CD14-positive monocyte (primary cell): ENCODE measurements around the gene KSR1. TPM values are rescaled to one million over a fixed set of nuclear protein-coding genes. Genes with fewer than 3 reads are reported as not detected.

Experiments
- DNase-seq, 3 donors: peaks; one replicate each; pipeline ENCODE4 v3.0.0-alpha.2; 2011 to 2022
- H2AFZ ChIP-seq: 2 replicates; pipeline ENCODE4 v1.6.0; 2012; ENCODE audit warnings: mild to moderate bottlenecking, low read depth, low read length, inconsistent platforms; ENCODE audit not compliant: insufficient read depth, poor library complexity, severe bottlenecking
- H3K27ac ChIP-seq, 2 donors: 1 replicate in 1 of 2; 2 replicates in 1 of 2; pipeline ENCODE4 v1.5.1; 2012 to 2013; ENCODE audit warnings: low read length in 2 of 2, control low read depth in 1 of 2, inconsistent platforms in 1 of 2, low read depth in 1 of 2, mild to moderate bottlenecking in 1 of 2
- H3K27me3 ChIP-seq, 2 donors: one replicate each; pipeline versions ENCODE4 v1.6.0 to v1.6.1; 2011 to 2013; ENCODE audit warnings: low read length in 2 of 2; ENCODE audit not compliant: control insufficient read depth in 2 of 2, insufficient read depth in 2 of 2
- H3K36me3 ChIP-seq, 2 donors: replicated peaks in 1 of 2; 1 replicate in 1 of 2; 2 replicates in 1 of 2; pipeline versions ENCODE4 v1.5.1 to v1.6.1; 2012 to 2013; ENCODE audit warnings: low read length in 2 of 2, control low read depth in 1 of 2, inconsistent platforms in 1 of 2, mild to moderate bottlenecking in 1 of 2; ENCODE audit not compliant: insufficient read depth in 2 of 2, control insufficient read depth in 1 of 2
- H3K4me1 ChIP-seq, 2 donors: 1 replicate in 1 of 2; 2 replicates in 1 of 2; pipeline versions ENCODE4 v1.5.1 to v1.6.1; 2012 to 2013; ENCODE audit warnings: low read length in 2 of 2, control low read depth in 1 of 2, inconsistent platforms in 1 of 2, mild to moderate bottlenecking in 1 of 2, moderate library complexity in 1 of 2; ENCODE audit not compliant: insufficient read depth in 2 of 2, control insufficient read depth in 1 of 2
- H3K4me2 ChIP-seq: replicated peaks from 2 replicates; pipeline ENCODE3; 2012; ENCODE audit warnings: low read length, moderate library complexity, mild to moderate bottlenecking; ENCODE audit not compliant: poor library complexity, severe bottlenecking; ENCODE audit errors: extremely low read depth
- H3K4me3 ChIP-seq, 3 experiments: fragments of 200-600 bp in 1 of 3; sonication (generic) in 1 of 3; replicated peaks in 1 of 3; 1 replicate in 2 of 3; 2 replicates in 1 of 3; pipeline ENCODE4 v1.5.1; 2011 to 2013; ENCODE audit warnings: low read length in 3 of 3, mild to moderate bottlenecking in 3 of 3, control low read depth in 2 of 3, low read depth in 2 of 3, inconsistent platforms in 1 of 3, moderate library complexity in 1 of 3
- H3K79me2 ChIP-seq: 2 replicates; pipeline ENCODE4 v1.6.0; 2012; ENCODE audit warnings: mild to moderate bottlenecking, control low read depth, inconsistent platforms, low read length, moderate library complexity; ENCODE audit not compliant: insufficient read depth
- H3K9ac ChIP-seq: 2 replicates; pipeline ENCODE4 v1.6.0; 2017; ENCODE audit warnings: low read length, mild to moderate bottlenecking; ENCODE audit not compliant: insufficient read depth, poor library complexity, severe bottlenecking
- H3K9me3 ChIP-seq, 2 donors: replicated peaks in 1 of 2; 1 replicate in 1 of 2; 2 replicates in 1 of 2; pipeline versions ENCODE4 v1.5.1 to v1.6.1; 2012 to 2013; ENCODE audit warnings: low read length in 2 of 2, control low read depth in 1 of 2; ENCODE audit not compliant: control insufficient read depth in 1 of 2, insufficient read depth in 1 of 2
- H4K20me1 ChIP-seq: 2 replicates; pipeline ENCODE4 v1.6.0; 2012; ENCODE audit warnings: mild to moderate bottlenecking, low read length, control low read depth, moderate library complexity; ENCODE audit not compliant: insufficient read depth
- H3K27ac Mint-ChIP-seq, 7 donors: one replicate each; pipeline ENCODE4 v1.8.0; 2020; ENCODE audit warnings: mild to moderate bottlenecking in 7 of 7, mixed read lengths in 7 of 7, moderate library complexity in 6 of 7, inconsistent platforms in 2 of 7
- H3K27me3 Mint-ChIP-seq, 3 donors: one replicate each; pipeline ENCODE4 v1.8.0; 2021 to 2022; ENCODE audit warnings: low read depth in 3 of 3, mild to moderate bottlenecking in 3 of 3, mixed read lengths in 3 of 3, moderate library complexity in 3 of 3, inconsistent platforms in 1 of 3
- H3K36me3 Mint-ChIP-seq, 2 donors: one replicate each; pipeline ENCODE4 v1.8.0; 2020; ENCODE audit warnings: mixed read lengths in 2 of 2, inconsistent platforms in 1 of 2, mild to moderate bottlenecking in 1 of 2
- H3K4me1 Mint-ChIP-seq: one replicate; pipeline ENCODE4 v1.8.0; 2020; ENCODE audit warnings: mild to moderate bottlenecking, mixed read lengths
- H3K4me3 Mint-ChIP-seq, 2 donors: one replicate each; pipeline ENCODE4 v1.8.0; 2020; ENCODE audit warnings: mild to moderate bottlenecking in 2 of 2, mixed read lengths in 2 of 2, moderate library complexity in 1 of 2
- H3K9me3 Mint-ChIP-seq, 7 donors: one replicate each; pipeline ENCODE4 v1.8.0; 2020 to 2022; ENCODE audit warnings: mixed read lengths in 7 of 7, mild to moderate bottlenecking in 6 of 7, moderate library complexity in 6 of 7, inconsistent platforms in 2 of 7
- CTCF ChIP-seq: fragments of 200-600 bp; IDR thresholded peaks from one replicate; pipeline ENCODE4 v1.8.0; 2022; ENCODE audit warnings: antibody characterized with exemption, mild to moderate bottlenecking
- WGBS: methylation state at CpG from one replicate; pipeline ENCODE4 v1.1.5; 2013; ENCODE audit warnings: missing lambda C conversion rate; ENCODE audit not compliant: insufficient coverage; 5-methylcytosine and 5-hydroxymethylcytosine counted together
- intact Hi-C, 2 donors: fragments of 100-400 bp; cut with micrococcal nuclease; formaldehyde crosslinking; loops; one replicate each; pipeline versions ENCODE4 v1.15.0 to v1.15.1; 2023
- polyA plus RNA-seq, 3 donors: library from polyadenylated mRNA; depleted of rRNA in 1 of 3; unstranded in 2 of 3; stranded (reverse) in 1 of 3; fragments of 300-500 nt in 2 of 3; fragments of >200 nt in 1 of 3; fragmentation: Illumina TruSeq in 2 of 3; gene quantifications; 1 replicate in 2 of 3; 2 replicates in 1 of 3; pipeline ENCODE4 v1.2.3, GENCODE V29; 2012 to 2021

KSR1 gene
- polyA plus RNA-seq, 3 donors: 1.2 to 111 (median 4.2) TPM

- Histone ChIP-seq H3K27me3 (no peaks in the 10 kb centered on the region), H4K20me1 (no peaks in the 10 kb centered on the region), H3K9me3 (no peaks in the 10 kb centered on the region), H3K79me2 (no peaks in the 10 kb centered on the region), H3K9ac (no peak overlapping the region), H3K4me1 (no peaks in the 10 kb centered on the region), H3K4me3 (no peak overlapping the region), H3K27ac (no peak overlapping the region), H2AFZ (no peak overlapping the region), H3K4me2 (no peak overlapping the region), H3K36me3 (no peaks in the 10 kb centered on the region)
- 81% methylated on average over 7 of the region's 7 CpGs for WGBS
- no peak for TF ChIP-seq CTCF
- H3K36me3 Mint-ChIP-seq: no peaks in the 10 kb centered on the region
- H3K4me1 Mint-ChIP-seq: no peaks in the 10 kb centered on the region
- intact Hi-C loops: loop anchor here in 1 of 2 donors (2.0 kb wide), 1 partner anchor 76 kb away; no protein-coding TSS in a partner anchor
- H3K9me3 Mint-ChIP-seq: peaks cover 0 to 4% (median 2%) of the 10 kb centered on the region in 7 donors
- no peak overlapping the region for H3K27ac Mint-ChIP-seq
- H3K27me3 Mint-ChIP-seq: no peaks in the 10 kb centered on the region
- H3K4me3 Mint-ChIP-seq: no peak overlapping the region
- no peak for DNase-seq
These were observed 25.8 kb upstream of the KSR1 start for GRCh38 chr17:27430383-27430840.

- peak; percentile 79 for TF ChIP-seq CTCF
- Histone ChIP-seq H4K20me1 (no peaks in the 10 kb centered on the region), H3K36me3 (no peaks in the 10 kb centered on the region), H3K4me1 (no peaks in the 10 kb centered on the region), H3K4me2 (no peak overlapping the region), H3K27me3 (no peaks in the 10 kb centered on the region), H3K27ac (no peak overlapping the region), H2AFZ (no peak overlapping the region), H3K79me2 (no peaks in the 10 kb centered on the region), H3K9ac (no peak overlapping the region), H3K4me3 (no peak overlapping the region), H3K9me3 (no peaks in the 10 kb centered on the region)
- WGBS: 91% methylated on average over 8 of the region's 10 CpGs
- no peak overlapping the region for H3K4me3 Mint-ChIP-seq
- intact Hi-C loops: loop anchor here in 1 of 2 donors (2.0 kb wide), 1 partner anchor 76 kb away; no protein-coding TSS in a partner anchor
- peaks cover 0 to 4% (median 2%) of the 10 kb centered on the region in 7 donors for H3K9me3 Mint-ChIP-seq
- DNase-seq: peak; percentile 29 to 52 (median 49)
- peak overlapping the region in 1 of 7 donors; percentile 30 for H3K27ac Mint-ChIP-seq
- no peaks in the 10 kb centered on the region for H3K4me1 Mint-ChIP-seq
- H3K36me3 Mint-ChIP-seq: no peaks in the 10 kb centered on the region
- no peaks in the 10 kb centered on the region for H3K27me3 Mint-ChIP-seq
These were observed 25.3 kb upstream of the KSR1 start for GRCh38 chr17:27430882-27431491.
